Posterior vena cava (tissue), 2 donors: ENCODE data around the gene TMEM242. TPM values are rescaled to one million over a fixed set of nuclear protein-coding genes. Genes with fewer than 3 reads are reported as not detected.
A peak's percentile ranks its signal among the peaks of the same experiment; 100 is the strongest.
"Not testable (repeated sequence)": the region's sequence is repeated elsewhere in the genome, so short reads cannot be mapped to it uniquely, and the experiment has no call there.

Experiments
- DNase-seq: peaks from one replicate; pipeline ENCODE4 v3.0.0-alpha.2; 2020; ENCODE audit warnings: low spot score
- intact Hi-C, 2 donors: fragments of 100-400 bp; cut with DNase I; formaldehyde crosslinking; loops; one replicate each; pipeline versions ENCODE4 v1.14.1 to v1.14.2; 2022 to 2023
- long read RNA-seq, 2 donors: library from polyadenylated mRNA; unstranded; transcript quantifications; one replicate each; pipeline ENCODE4 v2.0.0, GENCODE V29; 2020 to 2021
- total RNA-seq, 2 donors: library from RNA; stranded (reverse); fragmentation: NEBNext Ultra II Directional; extraction: Animal tissue kit (Norgen Biotek cat#: 25700); gene quantifications; one replicate each; pipeline ENCODE4 v1.2.1, GENCODE V29; 2021
- donor health status: DM: yes; HTN: yes; CAD: no.
- donor health status: DM: yes; HTN: yes; CAD: no.

Gene TMEM242
- total RNA-seq = 10 to 100 TPM; 11.8 to 12.6 TPM
- long read RNA-seq, donor 1, full-length matches to known transcripts = 8 of 10 reads
- long read RNA-seq, donor 1, partial matches to known transcripts = 0 of 10 reads
- long read RNA-seq, donor 1, other reads (novel, unspliced or antisense) = 2 of 10 reads
- long read RNA-seq, donor 2, full-length matches to known transcripts = 27 of 31 reads
- long read RNA-seq, donor 2, partial matches to known transcripts = 1 of 31 reads
- long read RNA-seq, donor 2, other reads (novel, unspliced or antisense) = 3 of 31 reads

DNA sequence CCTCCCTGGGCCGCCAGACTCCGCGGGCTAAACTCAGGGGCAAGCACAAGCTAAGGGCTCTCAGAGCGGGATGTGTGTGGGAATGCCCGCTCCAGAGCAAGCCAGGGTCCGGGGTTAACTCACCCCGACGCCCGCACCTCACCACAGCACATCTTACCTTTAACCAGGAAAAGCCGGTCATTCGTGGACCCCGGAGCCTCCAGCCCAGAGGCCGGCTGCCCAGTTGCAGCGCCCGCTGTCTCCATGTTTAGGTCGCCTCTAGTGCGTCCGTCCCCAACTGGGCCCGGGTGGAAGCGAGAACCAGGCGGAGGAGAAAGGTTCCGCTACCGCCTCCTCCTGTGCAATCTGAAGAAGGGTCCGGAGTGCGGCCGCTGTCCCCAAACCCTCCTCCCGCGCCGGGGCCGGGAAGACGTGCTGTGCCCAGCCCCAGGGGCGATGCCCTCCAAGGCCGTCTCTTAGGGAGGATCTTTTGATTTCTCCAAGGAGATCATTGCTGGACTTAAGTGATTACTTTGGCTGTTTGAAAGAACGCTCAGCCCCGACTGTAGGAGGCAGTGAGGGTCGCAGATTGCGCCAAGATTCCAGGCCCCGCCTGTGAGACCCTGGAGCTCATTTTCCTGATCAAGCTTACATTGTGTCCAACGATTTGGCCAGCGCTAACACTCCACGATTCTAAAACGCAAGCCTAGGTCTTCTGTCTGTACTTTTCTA is at the start of gene TMEM242:
TMEM242 (minus strand) TSS at position 265 of the 711 bp plus-strand sequence; CDS start at position 245, 20 bp downstream.
- intact Hi-C loops = loop anchor here (2.0 to 5.0 kb wide), 2 partner anchors 59 kb away; partner anchors contain the start of gene ZDHHC14 (in 1 of the 2)
- peak; percentile 97 for DNase-seq

DNA sequence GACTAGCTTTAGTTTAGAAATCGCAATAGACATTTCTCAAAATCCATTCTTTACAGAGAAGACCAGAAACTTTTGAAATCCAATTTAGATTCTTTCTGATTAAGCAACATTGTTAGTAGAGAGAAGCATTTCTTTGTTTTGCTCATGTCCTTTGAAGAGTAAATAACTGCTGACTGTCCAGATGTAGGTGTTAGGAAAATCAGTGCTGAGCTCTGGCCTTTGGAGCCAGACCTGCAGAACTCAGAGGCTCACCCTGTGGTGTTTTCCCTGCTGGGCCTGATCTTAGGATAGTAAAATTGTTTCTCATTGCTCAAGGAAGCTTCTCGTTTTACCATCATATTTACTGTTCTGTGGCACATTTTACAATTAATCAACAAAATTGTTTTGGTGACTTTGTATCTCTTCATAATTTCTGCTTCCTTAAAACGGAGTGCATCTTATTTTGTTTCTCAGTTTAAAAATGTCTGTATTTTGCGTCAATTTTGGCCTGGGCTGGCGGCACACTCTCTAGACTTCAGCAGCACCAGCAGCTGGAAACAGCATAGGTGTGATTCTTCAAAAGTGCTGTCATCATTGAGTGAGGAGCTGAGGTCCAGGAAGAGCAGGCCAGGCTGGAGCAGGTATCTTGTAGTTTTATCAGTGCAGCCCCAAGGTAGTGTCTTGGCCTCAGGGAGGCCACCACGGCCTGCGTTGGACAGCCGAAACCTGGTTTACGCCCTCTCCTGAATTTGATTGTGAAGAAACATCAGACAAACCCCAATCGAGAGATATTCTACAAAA is 49.4 kb upstream of the TMEM242 start:
- intact Hi-C loops = no loop called here
- no peak for DNase-seq

GRCh38 chr6:157370755-157371154 is 47.4 kb upstream of the TMEM242 start:
- intact Hi-C loops = no loop called here

GRCh38 chr6:157368359-157369049 is 45.2 kb upstream of the TMEM242 start:
- DNase-seq = no peak
- intact Hi-C loops = no loop called here

More at GRCh38 chr6:157370755-157371154, 47.4 kb upstream of the TMEM242 start:
- no peak for DNase-seq

- no peak for DNase-seq
- intact Hi-C loops = no loop called here
These were observed 43.3 kb upstream of the TMEM242 start for GRCh38 chr6:157366648-157367047.

GRCh38 chr6:157364705-157365104 is 41.4 kb upstream of the TMEM242 start:
- intact Hi-C loops = no loop called here
- DNase-seq = no peak

DNA sequence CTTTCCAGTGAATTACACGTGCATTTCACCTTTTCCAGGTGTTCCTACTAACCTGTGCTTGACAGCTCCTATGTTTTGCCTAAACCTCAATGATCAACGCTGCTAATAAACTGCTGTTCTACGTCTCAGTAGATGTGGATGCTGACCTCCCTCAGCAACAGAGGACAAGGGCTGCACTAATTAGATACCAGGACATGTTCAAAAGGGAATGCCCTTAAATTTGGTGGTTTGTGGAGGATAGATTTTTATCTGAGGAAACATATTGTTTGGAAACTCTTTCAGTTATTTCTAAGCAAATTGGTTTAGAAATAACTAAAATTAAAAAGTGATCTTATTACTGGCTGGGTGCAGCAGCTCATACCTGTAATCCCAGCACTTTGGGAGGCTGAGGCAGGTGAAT is 38.6 kb upstream of the TMEM242 start:
- intact Hi-C loops = no loop called here
- DNase-seq = no peak

DNA sequence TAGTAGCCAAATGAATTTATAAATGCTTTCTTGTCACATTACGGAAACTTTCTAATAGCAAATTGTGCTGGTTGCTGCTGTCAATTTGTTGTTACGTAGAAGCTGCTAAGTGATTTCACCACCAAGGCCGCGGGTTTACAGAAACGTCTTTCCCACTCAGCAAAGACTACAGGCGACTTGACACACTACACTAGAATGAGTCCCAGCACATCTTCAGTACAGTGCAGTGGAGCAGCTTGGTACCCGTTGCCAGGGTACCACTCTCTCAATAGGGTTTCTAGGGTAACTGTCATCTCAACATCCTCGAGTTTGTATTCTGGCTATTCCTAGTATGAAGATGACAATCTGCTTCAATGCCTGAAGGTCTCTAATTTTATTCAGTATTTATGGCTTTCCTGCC is 35.0 kb upstream of the TMEM242 start:
- intact Hi-C loops = no loop called here
- DNase-seq = no peak

- DNase-seq = no peak
- intact Hi-C loops = no loop called here
These were observed 23.1 kb upstream of the TMEM242 start for GRCh38 chr6:157346373-157346772.

DNA sequence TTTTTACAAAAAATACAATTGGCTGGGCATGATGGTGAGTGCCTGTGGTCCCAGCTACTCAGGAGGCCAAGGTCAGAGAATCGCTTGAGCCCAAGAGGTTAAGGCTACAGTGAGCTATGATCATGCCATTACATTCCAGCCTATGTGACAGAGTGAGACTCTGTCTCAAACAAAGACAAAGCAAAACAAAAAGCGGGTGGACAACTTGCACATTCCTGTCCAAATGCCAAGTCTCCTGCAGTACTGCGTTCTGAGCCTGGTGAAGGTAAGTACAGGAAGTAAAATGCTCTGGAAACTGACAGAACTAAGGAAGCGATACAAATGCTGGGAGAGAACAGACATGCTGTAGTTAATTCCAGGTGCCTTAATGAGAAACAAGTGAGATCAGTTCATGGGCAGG is 20.4 kb upstream of the TMEM242 start:
- DNase-seq = no peak
- intact Hi-C loops = no loop called here

DNA sequence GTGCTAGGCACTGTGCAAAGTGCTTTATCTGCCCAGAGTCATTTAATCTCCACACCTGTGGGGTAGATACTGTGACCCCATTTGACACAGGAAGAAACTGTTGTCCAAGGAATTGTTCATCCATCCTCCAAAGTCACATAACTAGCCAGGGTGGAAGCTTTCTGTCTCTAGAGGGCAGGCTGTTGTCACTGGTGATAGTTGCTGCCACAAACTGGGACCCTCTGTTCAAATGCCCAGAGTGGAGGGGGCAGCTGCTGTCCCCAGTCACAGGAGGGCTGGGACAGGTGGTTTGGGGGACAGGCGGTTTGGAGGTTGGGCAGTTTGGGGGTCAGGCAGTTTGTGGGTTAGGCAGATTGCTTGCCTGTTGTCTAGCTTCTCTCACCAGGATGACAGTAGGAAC is 16.1 kb upstream of the TMEM242 start:
- intact Hi-C loops = no loop called here
- no peak for DNase-seq

DNA sequence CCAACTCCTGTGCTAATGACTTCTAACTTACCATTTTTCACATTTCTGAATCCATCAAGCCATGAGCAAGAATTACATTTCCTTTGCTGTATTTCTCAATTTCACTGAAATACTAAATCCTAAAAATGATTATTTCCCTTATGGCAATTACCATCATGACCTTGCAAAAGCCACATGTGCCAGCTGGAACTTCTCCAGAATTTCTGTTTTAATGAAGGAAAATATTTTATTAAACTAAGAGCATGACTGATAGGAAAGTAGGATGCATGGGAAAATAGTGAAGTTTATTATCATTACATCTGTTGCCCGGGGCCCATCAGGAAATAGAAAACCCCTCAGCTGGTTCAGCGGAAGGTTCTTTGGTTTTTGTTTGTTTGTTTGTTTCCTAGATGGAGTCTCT is 14.4 kb upstream of the TMEM242 start:
- intact Hi-C loops = no loop called here
- no peak for DNase-seq

GRCh38 chr6:157337276-157337675 is 14.0 kb upstream of the TMEM242 start:
- DNase-seq, intact Hi-C loops: not testable (repeated sequence)

DNA sequence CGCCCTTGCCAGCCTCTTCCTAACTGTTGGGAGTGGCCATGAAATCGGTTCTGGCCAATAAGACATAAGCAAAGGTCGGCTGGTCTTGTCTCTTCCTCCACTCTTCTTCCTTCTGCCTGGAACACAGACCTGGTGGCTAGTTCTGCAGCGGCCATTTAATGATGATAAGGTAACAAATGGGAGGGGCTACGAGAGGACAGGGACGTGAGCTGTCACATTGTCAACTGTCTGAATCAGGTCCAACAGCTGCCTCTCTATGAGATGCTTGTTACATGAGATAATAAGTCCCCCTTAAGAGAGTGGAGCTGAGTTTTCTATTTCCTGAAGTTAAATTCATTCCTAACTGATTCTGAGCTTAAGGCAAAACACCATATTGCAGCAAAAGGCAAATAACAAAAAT is 12.5 kb upstream of the TMEM242 start:
- intact Hi-C loops = no loop called here
- no peak for DNase-seq

GRCh38 chr6:157333956-157334355 is 10.6 kb upstream of the TMEM242 start:
- no peak for DNase-seq
- intact Hi-C loops = no loop called here

GRCh38 chr6:157333537-157333936 is 10.2 kb upstream of the TMEM242 start:
- no peak for DNase-seq
- intact Hi-C loops = no loop called here

DNA sequence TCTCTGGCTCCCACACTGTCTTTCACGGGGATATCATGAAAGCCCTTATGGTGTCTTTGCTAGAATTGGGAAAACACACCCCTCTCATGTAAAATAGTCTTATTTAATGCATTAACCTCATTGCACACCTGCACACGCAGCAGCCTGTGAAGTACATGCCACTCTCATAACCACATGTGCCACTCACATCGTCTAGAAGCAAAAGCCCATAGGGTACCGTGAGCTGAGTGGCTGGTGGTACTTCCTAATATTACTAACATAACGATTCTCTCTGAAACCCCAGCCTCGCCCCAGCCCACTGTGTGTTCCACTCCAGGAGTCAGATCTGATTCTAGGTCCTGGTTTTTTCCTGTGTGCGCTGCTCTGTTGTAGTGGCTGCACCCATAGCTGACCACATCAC is 9.5 kb upstream of the TMEM242 start:
- no peak for DNase-seq
- intact Hi-C loops = no loop called here

DNA sequence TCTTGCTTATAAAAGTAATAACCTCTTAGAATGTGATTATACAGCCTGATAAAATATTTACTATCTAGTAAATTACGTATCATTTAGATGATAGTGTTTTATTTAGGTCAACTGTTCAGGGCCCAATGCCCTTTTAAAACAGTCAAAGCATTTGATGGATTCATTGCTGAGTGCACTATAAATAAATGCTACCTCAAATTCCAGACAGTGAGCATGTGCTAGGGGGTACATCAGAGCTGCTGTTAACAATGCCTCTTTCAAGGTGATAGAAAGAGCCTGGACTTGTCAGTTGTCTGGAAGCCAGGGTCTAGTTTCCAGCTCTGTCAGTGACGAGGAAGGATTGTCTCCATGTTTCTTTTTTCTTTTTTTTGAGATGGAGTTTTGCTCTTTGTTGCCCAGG is 7.5 kb upstream of the TMEM242 start:
- DNase-seq = no peak

GRCh38 chr6:157329829-157330228 is 6.5 kb upstream of the TMEM242 start:
- intact Hi-C loops = no loop called here
- no peak for DNase-seq

More for the DNA sequence above, 7.5 kb upstream of the TMEM242 start:
- intact Hi-C loops = no loop called here
